Measurements from ENCODE around the gene TASL.

GRCh38 chrX:30622361-30622760 lies 44.8 kb upstream of the TASL start:
- TF ChIP-seq CTCF (IDR thresholded peaks at IDR 0.05; ENCODE audit: poor library complexity) (no peak), EZH2 (IDR thresholded peaks at IDR 0.05; ENCODE audit: borderline replicate concordance) (no peak), EZH2phosphoT487 (IDR thresholded peaks at IDR 0.05; ENCODE audit: low read depth, severe bottlenecking, unreplicated experiment) (no peak)
